NCI-H446 treated with DMSO at 0.1 percent for 48 hours (cell line): ENCODE measurements around the gene PSAP.
A peak's percentile ranks its signal among the peaks of the same experiment; 100 is the strongest.

Experiments
- DNase-seq: peaks from one replicate; lab custom pipeline; 2025; lab: John Stamatoyannopoulos, UW

PSAP gene

DNA sequence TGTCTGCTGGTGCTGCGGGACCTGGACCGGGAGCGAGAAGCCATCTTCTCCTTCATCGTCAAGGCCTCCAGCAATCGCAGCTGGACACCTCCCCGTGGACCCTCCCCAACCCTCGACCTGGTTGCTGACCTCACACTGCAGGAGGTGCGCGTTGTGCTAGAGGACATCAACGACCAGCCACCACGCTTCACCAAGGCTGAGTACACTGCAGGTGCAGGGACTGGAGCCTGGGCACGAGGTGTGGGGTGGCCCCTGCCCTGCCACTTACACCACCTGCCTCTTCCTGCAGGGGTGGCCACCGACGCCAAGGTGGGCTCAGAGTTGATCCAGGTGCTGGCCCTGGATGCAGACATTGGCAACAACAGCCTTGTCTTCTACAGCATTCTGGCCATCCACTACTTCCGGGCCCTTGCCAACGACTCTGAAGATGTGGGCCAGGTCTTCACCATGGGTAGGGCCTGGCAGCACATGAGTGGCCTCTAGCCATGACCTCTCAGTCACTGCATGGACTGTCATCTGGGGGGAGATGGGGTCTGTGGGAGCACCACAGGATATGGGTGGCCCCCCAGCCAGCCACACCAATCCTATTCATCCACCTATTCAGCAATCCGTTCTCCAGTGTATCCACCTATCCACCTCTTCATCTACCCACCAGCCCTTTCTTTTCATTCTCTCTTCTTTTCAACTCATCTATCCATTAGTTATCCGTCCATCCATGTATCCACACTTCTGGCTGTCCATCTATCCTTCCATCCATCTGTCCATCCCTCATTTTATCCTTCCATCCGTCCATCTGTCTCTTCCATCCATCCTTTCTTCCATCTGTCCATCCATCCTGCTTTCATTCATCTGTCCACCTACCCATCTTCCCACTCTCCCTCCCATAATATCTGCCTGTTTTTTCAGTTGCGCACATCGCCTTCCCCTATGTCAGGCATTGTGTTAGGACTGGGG, 43.2 kb downstream of the PSAP start:
- no peak for DNase-seq

DNA sequence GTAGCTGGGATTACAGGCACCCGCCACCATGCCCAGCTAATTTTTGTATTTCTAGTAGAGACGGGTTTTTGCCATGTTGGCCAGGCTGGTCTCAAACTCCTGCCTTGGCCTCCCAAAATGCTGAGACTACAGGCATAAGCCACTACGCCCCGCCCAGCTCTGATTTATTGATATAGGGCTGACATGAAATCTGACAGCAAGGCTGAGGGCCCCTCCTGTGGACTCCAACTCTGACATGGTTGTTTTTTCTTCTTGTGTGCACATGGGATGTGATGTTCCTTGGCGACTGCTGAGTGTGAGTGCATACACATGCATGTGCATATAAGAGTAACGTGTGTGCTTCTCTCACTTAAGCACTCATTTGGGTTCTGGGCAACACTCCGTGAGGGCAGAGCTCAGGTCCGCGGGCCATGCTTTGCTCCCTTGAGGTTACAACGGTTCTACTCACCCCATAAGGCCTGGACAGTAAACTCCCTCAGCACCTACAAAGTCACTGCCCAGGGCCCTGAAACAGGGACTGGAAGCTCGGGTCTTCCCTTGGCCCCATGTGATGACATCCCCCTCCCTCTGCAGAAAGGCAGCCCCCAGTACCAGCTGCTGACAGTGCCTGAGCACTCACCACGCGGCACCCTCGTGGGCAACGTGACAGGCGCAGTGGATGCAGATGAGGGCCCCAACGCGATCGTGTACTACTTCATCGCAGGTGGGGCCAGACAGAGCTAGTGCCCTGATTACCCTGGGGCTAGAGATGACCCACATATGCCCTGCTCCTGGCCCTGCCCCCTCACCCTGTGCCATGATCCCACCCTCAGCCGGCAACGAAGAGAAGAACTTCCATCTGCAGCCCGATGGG, 44.1 kb downstream of the PSAP start:
- DNase-seq, result no peak

- no peak for DNase-seq
Observed at GRCh38 chr10:71805776-71806703, 45.0 kb downstream of the PSAP start.

- DNase-seq, result peak; percentile 35
Observed at GRCh38 chr10:71804077-71804476, 47.0 kb downstream of the PSAP start.

DNA sequence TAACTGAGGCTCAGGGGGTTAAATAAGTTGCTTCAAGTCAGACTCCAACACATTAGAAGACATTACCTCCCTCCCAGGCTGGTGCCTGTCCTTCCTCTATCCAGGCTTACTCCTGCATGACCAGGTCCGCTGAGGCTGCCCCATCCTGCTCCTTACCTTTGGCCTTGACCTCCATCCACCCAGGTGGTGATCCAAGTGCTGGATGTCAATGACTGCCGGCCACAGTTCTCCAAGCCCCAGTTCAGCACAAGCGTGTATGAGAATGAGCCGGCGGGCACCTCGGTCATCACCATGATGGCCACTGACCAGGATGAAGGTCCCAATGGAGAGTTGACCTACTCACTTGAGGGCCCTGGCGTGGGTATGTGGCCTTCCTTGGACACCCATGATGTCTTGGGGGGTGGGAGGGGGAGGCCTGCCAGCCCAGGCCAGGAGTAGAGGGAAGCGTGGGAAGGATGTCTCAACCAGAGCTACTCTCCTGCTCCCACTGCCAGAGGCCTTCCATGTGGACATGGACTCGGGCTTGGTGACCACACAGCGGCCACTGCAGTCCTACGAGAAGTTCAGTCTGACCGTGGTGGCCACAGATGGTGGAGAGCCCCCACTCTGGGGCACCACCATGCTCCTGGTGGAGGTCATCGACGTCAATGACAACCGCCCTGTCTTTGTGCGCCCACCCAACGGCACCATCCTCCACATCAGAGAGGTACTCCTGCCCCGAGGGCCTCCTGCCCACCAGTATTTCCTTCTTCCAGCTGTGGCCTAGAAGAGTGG, 48.1 kb downstream of the PSAP start:
- no peak for DNase-seq

DNA sequence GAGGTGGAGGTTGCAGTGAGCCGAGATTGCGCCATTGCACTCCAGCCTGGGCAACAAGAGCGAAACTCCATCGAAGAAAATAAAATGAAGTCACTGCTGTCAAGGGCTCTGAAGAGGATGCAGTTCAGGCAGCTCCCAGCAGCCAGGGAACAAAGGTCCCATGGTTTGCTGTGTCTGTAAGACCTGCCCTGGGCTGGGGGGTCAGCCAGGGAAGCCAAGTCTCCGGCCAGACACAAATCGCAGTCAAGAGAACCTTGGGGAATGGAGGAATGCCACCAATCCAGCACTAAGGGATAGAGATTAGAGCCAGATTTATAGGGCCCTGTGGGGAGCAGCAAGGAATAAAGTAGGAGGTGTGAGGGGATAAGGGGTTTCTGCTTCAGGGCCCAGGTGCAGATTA, 48.8 kb downstream of the PSAP start:
- no peak for DNase-seq

- DNase-seq, result no peak
Observed at GRCh38 chr10:71801361-71801760, 49.7 kb downstream of the PSAP start.

GRCh38 chr10:71799608-71800453, 51.2 kb downstream of the PSAP start:
- no peak for DNase-seq

- DNase-seq, result no peak
Observed at GRCh38 chr10:71799112-71799511, 51.9 kb downstream of the PSAP start.

GRCh38 chr10:71798308-71798624, 52.8 kb downstream of the PSAP start:
- DNase-seq, result no peak

DNA sequence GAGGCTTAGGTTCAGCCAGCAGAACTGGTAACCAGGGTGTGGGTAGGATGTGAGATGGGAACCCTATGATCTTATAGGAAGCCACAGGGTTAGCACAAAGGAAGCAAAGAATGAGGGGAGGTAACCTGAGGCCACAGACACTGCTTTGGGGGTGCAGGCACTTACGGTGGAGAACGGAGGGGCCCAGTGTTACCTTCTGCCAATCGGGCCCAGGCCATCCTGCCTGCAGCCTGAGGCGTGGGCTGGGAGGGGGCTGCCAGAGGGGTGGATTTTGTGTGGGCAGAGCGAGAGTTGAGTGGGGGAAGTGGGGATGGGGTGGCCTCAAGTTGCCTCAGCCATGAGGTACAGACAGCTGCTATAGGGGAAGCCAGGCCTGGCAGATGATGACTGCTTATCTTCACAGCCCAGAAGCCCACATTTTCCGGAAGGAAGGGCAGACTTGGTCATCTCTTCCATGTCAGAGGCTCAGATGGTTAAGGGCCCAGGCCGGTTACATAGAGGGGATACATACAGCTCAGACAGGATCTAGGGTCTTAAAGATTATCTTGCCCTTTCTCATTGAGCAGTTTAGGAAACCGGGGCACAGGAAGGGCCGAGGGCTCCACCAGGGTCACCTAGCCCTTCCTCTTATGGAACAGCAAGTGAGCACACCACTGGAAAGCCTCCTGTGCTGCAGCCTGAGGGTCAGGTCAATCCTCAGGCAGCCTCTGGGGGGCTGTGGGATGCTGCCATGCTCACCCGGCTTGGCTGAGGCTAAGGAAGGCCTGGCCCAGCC, 53.3 kb downstream of the PSAP start:
- DNase-seq, result no peak

GRCh38 chr10:71796749-71797405, 54.2 kb downstream of the PSAP start:
- no peak for DNase-seq

GRCh38 chr10:71795248-71795647, 55.8 kb downstream of the PSAP start:
- DNase-seq, result no peak

DNA sequence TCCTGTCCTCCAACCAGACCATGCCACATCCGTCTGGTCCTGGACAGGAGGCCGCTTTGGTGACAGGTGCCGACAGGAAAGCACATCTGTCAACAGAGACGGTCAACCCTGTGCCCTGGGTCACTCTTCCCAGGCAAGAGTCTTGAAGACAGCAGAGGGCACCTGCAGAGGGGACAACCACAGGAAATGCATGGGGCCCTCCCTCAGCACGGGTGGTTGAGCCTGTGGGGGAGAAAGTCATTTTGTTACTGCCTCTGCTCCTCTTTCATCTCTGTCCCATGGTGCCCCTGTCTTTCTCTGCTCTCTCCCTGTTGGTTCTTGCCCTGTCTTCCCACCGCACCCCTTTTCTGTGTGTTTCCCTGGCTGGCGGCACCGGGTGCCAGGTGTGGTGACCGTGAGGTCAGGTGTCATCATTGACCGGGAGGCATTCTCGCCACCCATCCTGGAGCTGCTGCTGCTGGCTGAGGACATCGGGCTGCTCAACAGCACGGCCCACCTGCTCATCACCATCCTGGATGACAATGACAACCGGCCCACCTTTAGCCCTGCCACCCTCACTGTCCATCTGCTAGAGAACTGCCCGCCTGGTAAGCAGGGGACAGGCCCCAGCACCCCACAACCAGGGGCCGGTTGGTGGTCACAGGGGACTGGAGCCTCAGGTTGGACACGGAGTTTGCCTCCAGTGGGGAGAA, 60.2 kb downstream of the PSAP start:
- no peak for DNase-seq

DNA sequence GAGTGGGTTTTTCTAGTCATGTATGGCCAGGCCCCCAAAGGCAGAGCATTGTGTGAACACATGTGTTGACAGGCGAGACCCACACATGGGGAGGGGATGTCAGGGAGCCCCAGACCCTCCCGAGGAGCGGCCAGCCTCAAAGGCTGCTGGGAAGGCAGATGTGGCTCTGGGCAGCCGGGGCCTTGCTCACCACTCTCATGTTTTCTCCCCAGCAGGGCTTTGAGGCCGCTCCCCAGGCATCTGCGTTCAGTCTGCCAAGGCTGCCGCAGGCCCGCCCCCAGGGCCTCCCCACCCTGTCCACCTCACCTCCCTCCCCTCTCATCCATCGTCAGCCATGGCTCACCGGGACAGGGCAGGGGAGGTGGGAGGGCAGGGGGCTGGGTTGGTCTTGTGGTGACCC, 61.2 kb downstream of the PSAP start:
- DNase-seq, result no peak

- no peak for DNase-seq
Observed at GRCh38 chr10:71788954-71789353, 62.1 kb downstream of the PSAP start.

GRCh38 chr10:71784679-71785272, 66.3 kb downstream of the PSAP start:
- no peak for DNase-seq
